Activated CD4-positive, alpha-beta T cell treated with anti-CD3 and anti-CD28 coated beads for 24 hours (primary cell): ENCODE measurements around the gene PPP1R10.
"Not testable (repeated sequence)": the region's sequence is repeated elsewhere in the genome, so short reads cannot be mapped to it uniquely, and the experiment has no call there.

Experiments used
- DNase-seq, 2 donors: peaks; one replicate each; pipeline ENCODE4 v3.0.0-alpha.2; 2020; ENCODE audit warnings: low read depth in 2 of 2

The PPP1R10 gene

DNA sequence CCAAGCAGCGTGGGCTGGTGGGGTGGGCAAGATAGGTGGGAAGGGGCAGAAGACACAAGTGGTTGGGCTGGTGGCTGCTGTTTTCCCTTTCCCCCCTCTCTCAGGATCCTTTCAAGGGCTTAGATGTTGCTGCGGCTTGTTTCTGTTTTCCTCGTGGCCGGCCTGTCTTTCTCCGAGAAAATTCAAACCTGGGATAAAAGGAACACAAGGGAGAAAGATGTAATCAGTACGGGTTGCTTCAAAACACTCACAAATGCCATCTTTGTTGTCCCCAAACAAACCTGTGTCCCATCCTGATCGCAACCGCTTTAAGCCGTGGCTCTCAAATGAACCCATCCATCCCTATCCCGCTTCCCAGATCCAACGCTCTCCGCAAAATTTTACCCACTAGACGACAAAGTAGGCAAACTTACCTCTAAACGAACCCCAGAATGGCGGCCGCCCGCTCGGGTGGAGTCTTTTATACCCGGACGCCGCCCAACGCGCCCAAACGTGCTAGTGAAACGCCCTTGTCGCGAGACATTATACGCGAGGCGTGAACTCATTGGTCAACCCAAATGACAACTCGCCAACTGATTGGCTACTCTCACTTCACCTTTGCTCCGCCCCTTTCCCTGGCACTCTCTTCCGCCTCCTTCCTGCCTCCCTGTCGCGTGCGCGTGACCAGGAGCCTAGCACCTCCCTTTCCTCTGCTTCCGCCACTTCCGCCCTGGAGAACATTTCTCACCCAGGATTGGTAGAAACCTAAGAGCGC lies at the start of gene PPP1R10:
Gene PPP1R10 (minus strand): TSS at position 433 of the 754 bp plus-strand sequence. CDS start 7,299 bp downstream, outside the sequence.
- peak; percentile 92 to 98 for DNase-seq

DNA sequence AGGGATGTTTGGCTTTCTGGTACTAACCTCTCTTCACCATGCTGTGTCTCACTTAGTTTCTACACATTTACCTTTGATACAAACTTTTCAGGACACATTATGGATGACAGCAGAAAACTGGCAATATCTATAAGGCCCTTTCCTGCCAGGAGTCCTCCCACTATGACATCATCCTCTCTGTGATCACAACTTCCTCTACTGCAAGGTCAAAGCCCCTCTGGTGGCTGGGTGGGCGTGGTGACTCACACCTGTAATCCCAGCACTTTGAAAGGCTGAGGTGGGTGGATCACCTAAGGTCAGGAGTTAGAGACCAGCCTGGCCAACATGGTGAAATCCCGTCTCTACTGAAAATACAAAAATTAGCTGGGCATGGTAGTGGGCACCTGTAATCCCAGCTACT lies 49.3 kb upstream of the PPP1R10 start:
- DNase-seq: not testable (repeated sequence)

GRCh38 chr6:30664994-30665767 lies 48.1 kb upstream of the PPP1R10 start:
- no peak for DNase-seq

GRCh38 chr6:30657922-30658321 lies 40.9 kb upstream of the PPP1R10 start:
- DNase-seq: not testable (repeated sequence)

GRCh38 chr6:30657454-30657853 lies 40.4 kb upstream of the PPP1R10 start:
- no peak for DNase-seq

- no peak for DNase-seq
These were observed 39.5 kb upstream of the PPP1R10 start for GRCh38 chr6:30656513-30656912.

DNA sequence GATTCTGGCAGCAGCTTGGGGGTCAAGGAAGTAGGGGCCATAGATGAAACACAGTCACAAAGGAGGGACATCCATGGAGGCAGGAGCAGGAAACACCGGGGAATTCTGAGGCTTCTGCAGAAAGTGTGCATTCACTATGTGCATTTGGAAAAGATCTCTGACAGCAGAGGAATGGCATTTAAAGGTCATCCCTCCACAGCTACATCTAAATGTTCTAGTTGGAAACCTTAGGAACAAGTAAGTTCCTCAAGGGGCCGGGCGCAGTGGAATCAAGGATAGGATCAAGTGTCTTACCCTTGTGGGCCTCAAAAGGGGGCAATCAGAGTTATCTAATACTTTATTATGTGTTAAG lies 38.7 kb upstream of the PPP1R10 start:
- DNase-seq: no peak

- no peak for DNase-seq
These were observed 38.0 kb upstream of the PPP1R10 start for GRCh38 chr6:30654798-30655742.

GRCh38 chr6:30651143-30651542 lies 34.1 kb upstream of the PPP1R10 start:
- no peak for DNase-seq

- peak; percentile 57 to 60 for DNase-seq
These were observed 30.4 kb upstream of the PPP1R10 start for GRCh38 chr6:30647242-30648116.

DNA sequence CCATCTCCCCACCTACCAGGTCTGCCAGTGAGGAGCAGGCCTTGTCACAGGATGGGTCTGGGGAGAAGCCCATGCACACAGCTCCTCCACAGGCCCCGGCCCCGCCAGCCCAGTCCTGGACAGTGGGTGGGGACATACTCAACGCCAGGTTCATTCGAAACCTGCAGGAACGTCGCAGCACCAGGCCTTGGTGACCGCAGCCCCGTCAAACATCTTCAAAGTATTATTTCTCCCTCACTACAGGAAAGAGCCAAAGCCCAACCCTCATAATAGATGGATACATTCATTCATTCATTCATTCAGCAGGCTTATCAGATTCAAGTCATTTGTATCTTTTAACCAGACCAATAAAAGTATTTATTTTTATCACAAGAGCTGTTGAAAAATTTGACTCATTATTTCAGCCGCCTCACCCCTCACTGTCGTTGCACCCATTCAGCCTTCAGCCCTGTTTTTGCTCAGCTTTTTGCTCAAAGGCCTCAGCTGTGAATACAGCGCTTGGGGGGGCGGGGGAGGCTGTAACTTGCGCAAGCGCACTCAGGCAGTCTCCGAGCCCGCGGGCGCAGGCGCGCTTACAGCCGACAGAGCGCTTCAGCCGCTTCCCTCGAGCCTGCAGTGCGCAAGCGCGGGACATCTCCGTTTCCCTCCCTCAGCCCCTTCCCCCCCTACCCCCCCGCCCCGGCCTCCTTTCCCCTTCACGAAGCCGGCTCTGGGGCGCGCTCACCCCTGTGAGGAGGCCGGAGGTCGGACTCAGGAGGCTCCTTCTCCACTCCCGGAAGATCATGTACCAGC lies 29.6 kb upstream of the PPP1R10 start, which contains the start of gene C6orf136:
Gene C6orf136 (plus strand): TSS at position 684 of the 792 bp plus-strand sequence. CDS start 99 bp downstream, at position 783.
- DNase-seq: peak; percentile 82 to 87

- DNase-seq: no peak
These were observed 28.9 kb upstream of the PPP1R10 start for GRCh38 chr6:30645989-30646388.

DNA sequence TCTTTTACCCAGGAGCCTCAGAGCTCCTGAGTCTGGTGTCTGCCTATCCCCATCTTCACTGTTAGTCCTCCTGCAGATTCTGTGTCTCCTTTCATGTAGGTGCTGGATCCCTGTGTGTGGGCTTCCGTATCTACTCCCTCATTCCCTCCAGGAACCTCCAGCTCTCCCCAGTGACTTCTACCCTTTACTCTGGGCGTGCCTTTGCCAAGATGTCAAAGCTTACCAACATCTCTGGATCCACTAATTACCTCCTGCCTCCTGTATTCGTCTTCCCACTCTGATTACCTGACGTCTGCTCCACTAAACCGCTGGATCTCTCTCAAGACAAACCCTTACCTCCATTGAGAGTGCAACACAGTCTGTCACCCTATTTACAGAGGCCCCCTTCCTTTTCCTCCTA lies 27.7 kb upstream of the PPP1R10 start:
- no peak for DNase-seq

DNA sequence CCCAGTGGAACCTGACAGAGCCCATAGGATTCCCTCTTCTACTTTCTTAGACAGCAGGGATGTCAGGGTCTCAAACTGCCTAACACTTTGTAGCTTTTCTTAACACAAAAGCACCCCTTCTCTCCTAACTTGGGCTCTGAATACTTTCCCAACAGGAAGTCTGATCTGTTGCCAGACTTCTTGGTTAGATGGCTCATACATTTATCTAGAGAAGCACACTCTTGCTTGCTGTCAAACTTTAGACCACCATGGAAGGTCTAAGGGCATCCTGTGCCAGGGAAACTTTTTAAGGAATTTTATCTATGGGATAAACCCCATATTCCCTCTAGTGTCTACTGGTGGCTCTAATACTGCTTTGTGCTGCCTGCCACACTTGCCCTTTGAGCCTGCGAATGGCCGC lies 26.6 kb upstream of the PPP1R10 start:
- DNase-seq: no peak

DNA sequence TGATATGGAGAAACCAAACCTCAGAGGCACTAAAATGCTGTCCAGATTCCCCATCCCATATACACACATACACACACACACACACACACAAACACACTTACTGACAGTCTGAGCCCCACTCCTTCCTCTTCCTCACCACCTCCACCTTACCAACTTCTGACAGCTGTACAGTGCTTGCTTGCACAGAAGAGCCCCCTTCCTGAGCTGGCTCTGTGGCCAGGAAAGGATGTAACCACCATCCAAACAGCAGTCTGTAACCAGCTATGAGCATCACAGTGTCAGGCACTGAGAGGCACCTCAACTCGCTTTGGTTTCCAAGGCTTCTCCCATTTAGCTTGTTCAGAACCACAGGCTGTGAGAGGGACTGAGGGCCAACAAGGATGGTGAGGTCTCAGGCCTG lies 24.0 kb upstream of the PPP1R10 start:
- DNase-seq: no peak

- no peak for DNase-seq
These were observed 23.4 kb upstream of the PPP1R10 start for GRCh38 chr6:30640481-30640880.

GRCh38 chr6:30635834-30636233 lies 18.8 kb upstream of the PPP1R10 start:
- no peak for DNase-seq

DNA sequence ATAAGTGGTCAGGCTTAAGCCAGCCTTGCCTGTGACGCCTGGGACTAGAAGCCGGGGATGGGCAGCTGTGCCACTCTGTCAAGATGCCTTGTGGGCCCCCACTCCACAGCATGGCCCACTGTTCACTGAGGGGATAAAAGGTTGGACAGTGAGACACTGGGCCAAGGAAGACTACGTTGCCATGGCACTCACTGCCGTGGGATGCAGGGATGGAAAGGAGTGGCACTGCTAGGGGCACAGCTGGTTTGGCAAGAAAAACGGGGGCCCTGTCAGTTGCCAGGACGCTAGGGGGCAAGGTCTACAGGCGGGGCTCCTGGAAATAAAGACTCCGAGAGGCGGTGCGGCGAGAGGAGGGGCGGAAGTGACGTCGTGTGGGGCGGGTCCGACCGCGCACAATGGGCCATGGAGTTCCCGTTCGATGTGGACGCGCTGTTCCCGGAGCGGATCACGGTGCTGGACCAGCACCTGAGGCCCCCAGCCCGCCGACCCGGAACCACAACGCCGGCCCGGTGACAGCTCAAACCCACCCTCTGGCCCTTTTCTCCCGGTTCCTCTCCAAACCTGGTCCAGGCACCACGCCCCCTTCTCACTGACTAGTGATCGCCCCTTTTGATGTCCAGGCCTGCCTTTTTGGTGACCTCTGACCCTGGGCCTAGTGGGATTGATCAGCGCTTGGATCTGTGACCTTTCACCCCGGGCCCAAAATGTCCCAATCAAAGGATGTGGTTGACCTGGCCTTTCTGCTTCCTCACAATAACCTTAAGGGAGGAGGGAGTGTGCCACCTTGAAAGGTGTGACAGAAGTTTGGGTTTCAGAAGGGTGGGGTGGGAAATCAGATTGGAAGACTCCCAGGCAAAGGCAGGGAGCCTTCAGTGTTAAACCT lies 9.7 kb upstream of the PPP1R10 start, which contains the start of gene ATAT1:
Gene ATAT1 (plus strand): TSS at position 391 of the 883 bp plus-strand sequence.
- peak; percentile 84 for DNase-seq

GRCh38 chr6:30625511-30625910 lies 8.5 kb upstream of the PPP1R10 start:
- DNase-seq: no peak
